Measurements from ENCODE around the gene CNKSR3.

DNA sequence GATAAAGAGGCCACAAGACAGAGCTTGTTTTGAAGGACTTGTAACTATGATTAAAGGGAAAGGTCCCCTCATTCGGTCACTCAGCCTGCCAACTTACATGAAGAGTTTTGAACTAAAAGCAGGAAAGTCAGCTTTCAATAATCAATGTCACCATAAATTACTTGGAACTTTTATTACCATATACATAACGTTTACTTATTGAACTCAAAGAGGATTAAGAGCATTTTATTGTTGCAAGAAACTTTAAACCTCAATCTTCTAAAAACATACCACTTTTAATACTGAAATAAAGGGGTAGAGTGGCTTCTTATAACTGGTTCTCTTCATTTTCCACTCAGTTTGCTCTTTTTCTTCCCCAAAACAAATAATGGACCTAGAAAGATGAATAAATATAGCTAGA, 65.1 kb downstream of the CNKSR3 start:
- TF ChIP-seq POLR2AphosphoS5 (IDR thresholded peaks at IDR 0.05; ENCODE audit: low read depth) (no peak), STAT1 (IDR thresholded peaks at IDR 0.05; ENCODE audit: unreplicated experiment) (no peak), EZH2 (IDR thresholded peaks at IDR 0.05; ENCODE audit: low read depth, unreplicated experiment) (no peak), JUNB (IDR thresholded peaks at IDR 0.05; ENCODE audit: unreplicated experiment) (no peak), ZNF114 (CRISPR knock-in tag; IDR thresholded peaks at IDR 0.05) (no peak)
- TF ChIP-seq, protein P1, sequence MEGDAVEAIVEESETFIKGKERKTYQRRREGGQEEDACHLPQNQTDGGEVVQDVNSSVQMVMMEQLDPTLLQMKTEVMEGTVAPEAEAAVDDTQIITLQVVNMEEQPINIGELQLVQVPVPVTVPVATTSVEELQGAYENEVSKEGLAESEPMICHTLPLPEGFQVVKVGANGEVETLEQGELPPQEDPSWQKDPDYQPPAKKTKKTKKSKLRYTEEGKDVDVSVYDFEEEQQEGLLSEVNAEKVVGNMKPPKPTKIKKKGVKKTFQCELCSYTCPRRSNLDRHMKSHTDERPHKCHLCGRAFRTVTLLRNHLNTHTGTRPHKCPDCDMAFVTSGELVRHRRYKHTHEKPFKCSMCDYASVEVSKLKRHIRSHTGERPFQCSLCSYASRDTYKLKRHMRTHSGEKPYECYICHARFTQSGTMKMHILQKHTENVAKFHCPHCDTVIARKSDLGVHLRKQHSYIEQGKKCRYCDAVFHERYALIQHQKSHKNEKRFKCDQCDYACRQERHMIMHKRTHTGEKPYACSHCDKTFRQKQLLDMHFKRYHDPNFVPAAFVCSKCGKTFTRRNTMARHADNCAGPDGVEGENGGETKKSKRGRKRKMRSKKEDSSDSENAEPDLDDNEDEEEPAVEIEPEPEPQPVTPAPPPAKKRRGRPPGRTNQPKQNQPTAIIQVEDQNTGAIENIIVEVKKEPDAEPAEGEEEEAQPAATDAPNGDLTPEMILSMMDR (conservative IDR thresholded peaks at IDR 0.05; ENCODE audit: low read depth in 2 of 2): no peak
- TF ChIP-seq, protein P2, sequence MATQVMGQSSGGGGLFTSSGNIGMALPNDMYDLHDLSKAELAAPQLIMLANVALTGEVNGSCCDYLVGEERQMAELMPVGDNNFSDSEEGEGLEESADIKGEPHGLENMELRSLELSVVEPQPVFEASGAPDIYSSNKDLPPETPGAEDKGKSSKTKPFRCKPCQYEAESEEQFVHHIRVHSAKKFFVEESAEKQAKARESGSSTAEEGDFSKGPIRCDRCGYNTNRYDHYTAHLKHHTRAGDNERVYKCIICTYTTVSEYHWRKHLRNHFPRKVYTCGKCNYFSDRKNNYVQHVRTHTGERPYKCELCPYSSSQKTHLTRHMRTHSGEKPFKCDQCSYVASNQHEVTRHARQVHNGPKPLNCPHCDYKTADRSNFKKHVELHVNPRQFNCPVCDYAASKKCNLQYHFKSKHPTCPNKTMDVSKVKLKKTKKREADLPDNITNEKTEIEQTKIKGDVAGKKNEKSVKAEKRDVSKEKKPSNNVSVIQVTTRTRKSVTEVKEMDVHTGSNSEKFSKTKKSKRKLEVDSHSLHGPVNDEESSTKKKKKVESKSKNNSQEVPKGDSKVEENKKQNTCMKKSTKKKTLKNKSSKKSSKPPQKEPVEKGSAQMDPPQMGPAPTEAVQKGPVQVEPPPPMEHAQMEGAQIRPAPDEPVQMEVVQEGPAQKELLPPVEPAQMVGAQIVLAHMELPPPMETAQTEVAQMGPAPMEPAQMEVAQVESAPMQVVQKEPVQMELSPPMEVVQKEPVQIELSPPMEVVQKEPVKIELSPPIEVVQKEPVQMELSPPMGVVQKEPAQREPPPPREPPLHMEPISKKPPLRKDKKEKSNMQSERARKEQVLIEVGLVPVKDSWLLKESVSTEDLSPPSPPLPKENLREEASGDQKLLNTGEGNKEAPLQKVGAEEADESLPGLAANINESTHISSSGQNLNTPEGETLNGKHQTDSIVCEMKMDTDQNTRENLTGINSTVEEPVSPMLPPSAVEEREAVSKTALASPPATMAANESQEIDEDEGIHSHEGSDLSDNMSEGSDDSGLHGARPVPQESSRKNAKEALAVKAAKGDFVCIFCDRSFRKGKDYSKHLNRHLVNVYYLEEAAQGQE (IDR thresholded peaks at IDR 0.05; ENCODE audit: unreplicated experiment): no peak

All from GM23338 (cell line).